Measurements from ENCODE around the gene NKAIN2.
"Not testable (repeated sequence)": the region's sequence is repeated elsewhere in the genome, so short reads cannot be mapped to it uniquely, and the experiment has no call there.

The NKAIN2 gene

GRCh38 chr6:124123617-124124209 lies 320.0 kb downstream of the NKAIN2 start:
- no peak for DNase-seq

- no peak for DNase-seq
Measured at GRCh38 chr6:124131259-124131658, 327.6 kb downstream of the NKAIN2 start.

- no peak for DNase-seq
Measured at GRCh38 chr6:124131779-124132178, 328.1 kb downstream of the NKAIN2 start.

- peak; percentile 46 for DNase-seq
Measured at GRCh38 chr6:124132256-124132655, 328.6 kb downstream of the NKAIN2 start.

- DNase-seq = no peak
Measured at GRCh38 chr6:124142852-124143251, 339.2 kb downstream of the NKAIN2 start.

GRCh38 chr6:124143435-124143834 lies 339.8 kb downstream of the NKAIN2 start:
- no peak for DNase-seq

- no peak for DNase-seq
Measured at GRCh38 chr6:124147621-124148020, 344.0 kb downstream of the NKAIN2 start.

- no peak for DNase-seq
Measured at GRCh38 chr6:124148236-124148957, 344.7 kb downstream of the NKAIN2 start.

- DNase-seq = no peak
Measured at GRCh38 chr6:124149646-124150045, 346.0 kb downstream of the NKAIN2 start.

- DNase-seq = no peak
Measured at GRCh38 chr6:124158024-124158423, 354.4 kb downstream of the NKAIN2 start.

GRCh38 chr6:124163676-124164075 lies 360.0 kb downstream of the NKAIN2 start:
- no peak for DNase-seq

- no peak for DNase-seq
Measured at GRCh38 chr6:124164343-124164742, 360.7 kb downstream of the NKAIN2 start.

- DNase-seq = not testable (repeated sequence)
Measured at GRCh38 chr6:124167249-124167648, 363.6 kb downstream of the NKAIN2 start.

- DNase-seq = no peak
Measured at GRCh38 chr6:124190256-124190655, 386.6 kb downstream of the NKAIN2 start.

- DNase-seq = no peak
Measured at GRCh38 chr6:124193132-124193531, 389.5 kb downstream of the NKAIN2 start.

GRCh38 chr6:124197148-124197547 lies 393.5 kb downstream of the NKAIN2 start:
- DNase-seq = no peak

GRCh38 chr6:124199286-124199685 lies 395.6 kb downstream of the NKAIN2 start:
- no peak for DNase-seq

- DNase-seq = no peak
Measured at GRCh38 chr6:124200661-124201060, 397.0 kb downstream of the NKAIN2 start.

GRCh38 chr6:124203101-124203811 lies 399.6 kb downstream of the NKAIN2 start:
- DNase-seq = no peak

GRCh38 chr6:124203812-124204167 lies 400.1 kb downstream of the NKAIN2 start:
- DNase-seq = no peak

- DNase-seq = no peak
Measured at GRCh38 chr6:124205921-124206320, 402.3 kb downstream of the NKAIN2 start.

GRCh38 chr6:124223611-124224345 lies 420.1 kb downstream of the NKAIN2 start:
- no peak for DNase-seq

- DNase-seq = no peak
Measured at GRCh38 chr6:124226396-124226795, 422.7 kb downstream of the NKAIN2 start.

GRCh38 chr6:124233221-124233620 lies 429.6 kb downstream of the NKAIN2 start:
- DNase-seq = no peak
